HepG2 (cell line): Measurements from ENCODE around the gene ACTA2. TPM values are rescaled to one million over a fixed set of nuclear protein-coding genes. Genes with fewer than 3 reads are reported as not detected.

Experiments used
- ATAC-seq: fragments of 200-7000 bp; cut with Tn5 transposase; 3 replicates; pipeline ENCODE4 v1.9.1; 2020; ENCODE audit warnings: mild to moderate bottlenecking, moderate library complexity
- BruUV-seq: library from RNA; stranded (reverse); fragments of 400-500 nt; replicated peaks from 2 replicates; lab custom pipeline; 2021; lab: Mats Ljungman, UMichigan
- CTCF ChIA-PET: fragments of 300-600 bp; formaldehyde crosslinking; extraction: SDS; loops from one replicate; lab custom pipeline; 2021; ENCODE audit warnings: low total read pairs, inconsistent platforms, low intra/inter-chr PET ratio; lab: Yijun Ruan, JAX
- POLR2A ChIA-PET: fragments of 350-600 bp; sonication (Branson Sonifier 250); formaldehyde crosslinking; loops from one replicate; lab custom pipeline; 2020; ENCODE audit warnings: antibody characterized with exemption, inconsistent platforms; lab: Yijun Ruan, JAX
- DNase-seq: peaks from one replicate; pipeline ENCODE4 v3.0.0-alpha.2; 2015; ENCODE audit warnings: low spot score
- FAIRE-seq: peaks from 3 replicates; lab custom pipeline; 2011; peaks lifted over from hg19 to GRCh38; lab: Jason Lieb, UNC
- H2AFZ ChIP-seq: one replicate; pipeline ENCODE4 v1.6.1; 2011; ENCODE audit warnings: low read length, inconsistent platforms
- H3K27ac ChIP-seq: fragments of 300-600 bp; 3 replicates; pipeline ENCODE4 v1.8.0; 2011; ENCODE audit warnings: mixed run types, mild to moderate bottlenecking, mixed read lengths, low read length, inconsistent platforms; ENCODE audit not compliant: insufficient read depth; ENCODE audit errors: extremely low read length
- H3K27me3 ChIP-seq, 2 experiments: fragments of 200-600 bp in 1 of 2; 2 replicates in 1 of 2; 3 replicates in 1 of 2; pipeline versions ENCODE4 v1.6.0 to v1.8.0; 2011; ENCODE audit warnings: low read length in 2 of 2, mild to moderate bottlenecking in 2 of 2, moderate library complexity in 2 of 2, inconsistent platforms in 1 of 2; ENCODE audit not compliant: insufficient read depth in 2 of 2, control insufficient read depth in 1 of 2
- H3K36me3 ChIP-seq, 2 experiments: fragments of 200-600 bp in 1 of 2; replicated peaks in 1 of 2; 2 replicates in 1 of 2; 3 replicates in 1 of 2; pipeline versions ENCODE4 v1.5.1 to v1.8.0; 2011; ENCODE audit warnings: low read length in 2 of 2, inconsistent platforms in 1 of 2; ENCODE audit not compliant: insufficient read depth in 2 of 2, control insufficient read depth in 1 of 2
- H3K4me1 ChIP-seq: 2 replicates; pipeline ENCODE4 v1.5.1; 2012; ENCODE audit warnings: low read length, inconsistent platforms; ENCODE audit not compliant: insufficient read depth
- H3K4me2 ChIP-seq: 2 replicates; pipeline ENCODE4 v1.6.0; 2011; ENCODE audit warnings: low read depth, low read length, inconsistent platforms
- H3K4me3 ChIP-seq, 3 experiments: fragments of 200-600 bp in 1 of 3; sonication (generic), shearing (Covaris generic) in 1 of 3; replicated peaks in 1 of 3; 2 replicates each; pipeline ENCODE4 v1.5.1; 2011 to 2016; ENCODE audit warnings: low read length in 3 of 3, inconsistent platforms in 2 of 3, low read depth in 2 of 3, mild to moderate bottlenecking in 2 of 3, control low read depth in 1 of 3, mixed read lengths in 1 of 3; ENCODE audit not compliant: insufficient read depth in 1 of 3
- H3K79me2 ChIP-seq: one replicate; pipeline ENCODE4 v1.6.1; 2011; ENCODE audit warnings: low read length, inconsistent platforms; ENCODE audit not compliant: insufficient read depth
- H3K9ac ChIP-seq: 2 replicates; pipeline ENCODE4 v1.6.0; 2011; ENCODE audit warnings: mild to moderate bottlenecking, low read depth, low read length, inconsistent platforms; ENCODE audit not compliant: insufficient read depth
- H3K9me3 ChIP-seq: 2 replicates; pipeline ENCODE4 v1.5.1; 2012; ENCODE audit warnings: mild to moderate bottlenecking, low read length
- H4K20me1 ChIP-seq: 2 replicates; pipeline ENCODE4 v1.6.0; 2011; ENCODE audit warnings: inconsistent platforms, mild to moderate bottlenecking, low read length, moderate library complexity; ENCODE audit not compliant: insufficient read depth
- ADNP ChIP-seq: sonication (generic); formaldehyde crosslinking; IDR thresholded peaks from 2 replicates; pipeline ENCODE4 v1.4.0; 2020; ENCODE audit warnings: missing genetic modification reagents
- ATF7 ChIP-seq, 2 experiments: fragments of 450-650 bp in 1 of 2; sonication (generic) in 1 of 2; formaldehyde crosslinking in 1 of 2; IDR thresholded peaks; 2 replicates each; pipeline versions ENCODE4 v1.4.0 to v1.6.1; 2016 to 2020; ENCODE audit warnings: antibody characterized with exemption in 1 of 2, mild to moderate bottlenecking in 1 of 2, missing genetic modification reagents in 1 of 2
- GABPB1 ChIP-seq: IDR thresholded peaks from 2 replicates; pipeline ENCODE4 v1.6.1; 2016; ENCODE audit warnings: mild to moderate bottlenecking, missing genetic modification reagents, moderate library complexity, missing compliant biosample characterization
- KAT8 ChIP-seq: IDR thresholded peaks from 2 replicates; pipeline ENCODE4 v1.6.1; 2016; ENCODE audit warnings: missing genetic modification reagents, missing compliant biosample characterization
- NFIC ChIP-seq: IDR thresholded peaks from 2 replicates; pipeline ENCODE4 v1.6.1; 2012; ENCODE audit warnings: mild to moderate bottlenecking, low read length, inconsistent platforms
- PAX8 ChIP-seq: sonication (generic); formaldehyde crosslinking; IDR thresholded peaks from 2 replicates; pipeline ENCODE4 v1.8.0; 2022; ENCODE audit warnings: mild to moderate bottlenecking, missing genetic modification reagents, borderline replicate concordance
- RARA ChIP-seq: IDR thresholded peaks from 2 replicates; pipeline ENCODE4 v1.6.1; 2016; ENCODE audit warnings: missing genetic modification reagents, missing compliant biosample characterization
- SETDB1 ChIP-seq: sonication (generic); formaldehyde crosslinking; IDR thresholded peaks from 2 replicates; pipeline ENCODE4 v1.5.1; 2020; ENCODE audit warnings: missing genetic modification reagents, mild to moderate bottlenecking, borderline replicate concordance
- ZBTB1 ChIP-seq: sonication (generic); formaldehyde crosslinking; IDR thresholded peaks from 2 replicates; pipeline ENCODE4 v1.4.0; 2020; ENCODE audit warnings: missing genetic modification reagents, borderline replicate concordance
- ZNF276 ChIP-seq: sonication (generic); formaldehyde crosslinking; IDR thresholded peaks from 2 replicates; pipeline ENCODE4 v1.4.0; 2020; ENCODE audit warnings: mild to moderate bottlenecking, low read depth, missing genetic modification reagents
- ZNF33A ChIP-seq: sonication (generic); formaldehyde crosslinking; IDR thresholded peaks from 2 replicates; pipeline ENCODE4 v1.5.1; 2020; ENCODE audit warnings: missing genetic modification reagents, mild to moderate bottlenecking, moderate library complexity, borderline replicate concordance
- ZNF484 ChIP-seq: sonication (generic); formaldehyde crosslinking; IDR thresholded peaks from 2 replicates; pipeline ENCODE4 v1.5.1; 2020; ENCODE audit warnings: mild to moderate bottlenecking, low read depth, missing genetic modification reagents, borderline replicate concordance
- ZNF770 ChIP-seq: sonication (generic); formaldehyde crosslinking; IDR thresholded peaks from 2 replicates; pipeline ENCODE4 v1.5.0; 2020; ENCODE audit warnings: mild to moderate bottlenecking, missing genetic modification reagents
- WGBS: methylation state at CpG from one replicate; pipeline ENCODE4 v1.1.6; 2017; ENCODE audit warnings: low lambda C conversion rate; 5-methylcytosine and 5-hydroxymethylcytosine counted together
- in situ Hi-C: cut with HindIII; loops from 2 replicates; pipeline ENCODE4 v1.10.0; 2017; ENCODE audit warnings: low pct_unique_long_range_greater_than_20kb; ENCODE audit not compliant: extremely low pct_ligation_motif_present
- intact Hi-C: fragments of 100-400 bp; cut with micrococcal nuclease; formaldehyde crosslinking; loops from one replicate; pipeline ENCODE4 v1.10.0; 2022; ENCODE audit not compliant: unreplicated experiment
- polyA plus RNA-seq, 8 experiments: library from polyadenylated mRNA; depleted of rRNA in 3 of 8; stranded (reverse) in 7 of 8; unstranded in 1 of 8; fragments of >200 nt; fragmentation: Illumina TruSeq in 4 of 8; extraction: Trizol in 4 of 8; gene quantifications; 2 replicates each; pipeline versions ENCODE4 v1.2.1 to v1.2.3, GENCODE V29; 2011 to 2016; ENCODE audit warnings: low read depth in 4 of 8, missing spikeins in 1 of 8, mixed read lengths in 1 of 8; ENCODE audit not compliant: insufficient read depth in 1 of 8
- total RNA-seq, 5 experiments: library from RNA; depleted of rRNA; stranded (reverse); fragments of >200 nt; fragmentation: Illumina TruSeq; extraction: Trizol; gene quantifications; 2 replicates each; pipeline ENCODE4 v1.2.3, GENCODE V29; 2016; ENCODE audit warnings: low read depth in 1 of 5

ACTA2 gene
- total and polyA plus RNA-seq, 2 of the 13 experiments (the other 11 are each of a cell fraction or from before 2014, with no cell fraction given) = 21.8 to 59.9 TPM

DNA sequence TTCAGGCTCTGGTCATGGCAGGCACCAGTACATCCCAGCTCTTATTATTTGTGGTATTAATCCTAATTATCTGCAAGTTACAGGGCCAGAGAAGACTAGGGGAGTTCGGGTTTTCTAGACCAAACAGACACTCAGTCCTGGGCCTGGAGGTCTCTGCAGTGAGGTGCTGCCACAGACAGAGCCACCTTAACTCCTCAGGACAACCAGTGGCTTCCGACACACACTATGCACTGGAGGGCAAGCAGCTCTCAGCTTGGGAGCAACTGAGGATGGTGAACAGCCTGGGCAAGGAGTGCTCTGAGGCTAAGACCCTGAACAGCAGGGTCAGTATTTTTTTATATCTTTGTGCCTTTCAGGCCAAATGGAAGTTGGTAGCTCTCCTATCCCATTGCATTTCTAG, 19.0 kb downstream of the ACTA2 start:
- H3K9me3 ChIP-seq = no peaks in the 10 kb centered on the region
- no peak overlapping the region for H2AFZ ChIP-seq
- in situ Hi-C loops = loop anchor here (10.0 kb wide), 1 partner anchor 271 kb away; the partner anchor contains the start of gene CH25H
- TF ChIP-seq ZNF33A (CRISPR knock-in tag) (no peak), ATF7 (IDR thresholded peaks at IDR 0.05) (no peak), ATF7 (CRISPR knock-in tag; IDR thresholded peaks at IDR 0.05) (no peak), NFIC (no peak), ZNF484 (CRISPR knock-in tag) (no peak), ZBTB1 (no peak), SETDB1 (no peak), RARA (CRISPR knock-in tag) (no peak), ADNP (CRISPR knock-in tag) (no peak), KAT8 (CRISPR knock-in tag) (no peak), ZNF276 (no peak), GABPB1 (no peak), ZNF770 (CRISPR knock-in tag) (no peak), PAX8 (CRISPR knock-in tag) (no peak)
- 88% methylated on average over 1 of the region's 2 CpGs for WGBS
- ATAC-seq (no peak), DNase-seq (no peak), FAIRE-seq (no peak)
- H3K79me2 ChIP-seq = no peaks in the 10 kb centered on the region
- ChIA-PET CTCF (interaction anchor here (6.4 kb wide), 1 partner anchor 98 kb away, joined by 45 read pairs; no protein-coding TSS in a partner anchor), POLR2A (no interaction called here)
- intact Hi-C loops = loop anchor here (5.0 kb wide), 1 partner anchor 36 kb away; no protein-coding TSS in a partner anchor
- H3K9ac ChIP-seq = no peak overlapping the region
- H3K36me3 ChIP-seq = peaks cover 0 to 8% of the 10 kb centered on the region in 2 experiments; a peak in 1 of 5 replicates
- H3K4me2 ChIP-seq = no peak overlapping the region
- no peak overlapping the region for H3K27ac ChIP-seq
- H4K20me1 ChIP-seq = no peaks in the 10 kb centered on the region
- BruUV-seq = no TSS peak
- no peak overlapping the region for H3K4me3 ChIP-seq
- H3K4me1 ChIP-seq = peaks cover 8% of the 10 kb centered on the region
- no peaks in the 10 kb centered on the region for H3K27me3 ChIP-seq
